NCI-H2227 treated with DMSO at 0.1 percent for 48 hours (cell line): ENCODE measurements around the gene COX6A1.

Source experiments
- DNase-seq: peaks from one replicate; lab custom pipeline; 2025; lab: John Stamatoyannopoulos, UW

COX6A1 gene

GRCh38 chr12:120437735-120438494 is at the start of gene COX6A1:
Gene COX6A1, plus strand, starts transcription at chr12:120438113. Its CDS starts 14 bp downstream, at chr12:120438127.
- peak; percentile 99 for DNase-seq

DNA sequence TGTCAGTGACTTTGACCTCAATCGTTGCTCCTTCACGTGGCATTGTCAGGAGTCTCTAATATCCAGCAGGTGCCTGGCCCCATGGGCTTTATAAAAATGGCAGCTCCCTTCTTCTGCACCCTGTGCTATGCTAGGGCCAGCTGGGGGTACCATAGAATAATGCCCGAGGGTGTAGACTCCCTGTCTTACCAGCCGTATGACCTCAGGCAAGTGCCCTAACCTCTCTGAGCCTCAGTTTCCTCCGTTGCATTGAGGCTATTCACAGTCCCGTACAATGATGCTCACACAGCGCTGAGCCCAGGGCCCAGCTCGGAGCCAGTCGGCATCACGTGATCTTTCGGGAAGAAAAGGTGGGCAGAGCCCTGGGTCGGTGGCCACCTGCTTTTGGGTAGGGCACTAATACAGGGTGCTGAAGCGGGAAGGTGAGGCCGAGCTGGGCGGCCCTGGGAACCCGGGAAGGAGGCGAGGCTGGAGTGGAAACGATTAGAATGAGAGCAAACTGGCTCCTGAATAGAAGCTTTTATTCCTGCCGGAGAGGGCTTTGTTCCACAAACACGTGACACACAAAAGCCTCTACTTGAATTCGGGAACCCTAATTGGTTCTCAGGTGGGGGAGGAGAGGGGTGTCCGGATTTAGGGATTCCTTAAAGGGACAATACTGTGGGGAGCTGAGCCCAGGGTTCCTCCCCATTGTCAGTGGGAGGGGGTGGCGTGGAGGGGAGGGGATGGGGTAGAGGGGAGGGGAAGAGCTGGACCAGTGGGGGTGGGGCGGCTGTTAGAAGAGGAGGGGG is 49.0 kb upstream of the COX6A1 start:
- DNase-seq, result peak; percentile 74

GRCh38 chr12:120390540-120391120 is 47.3 kb upstream of the COX6A1 start:
- DNase-seq, result no peak

GRCh38 chr12:120394483-120395367 is 43.2 kb upstream of the COX6A1 start:
- DNase-seq, result peak; percentile 63

- no peak for DNase-seq
These were observed 39.9 kb upstream of the COX6A1 start for GRCh38 chr12:120397824-120398540.

DNA sequence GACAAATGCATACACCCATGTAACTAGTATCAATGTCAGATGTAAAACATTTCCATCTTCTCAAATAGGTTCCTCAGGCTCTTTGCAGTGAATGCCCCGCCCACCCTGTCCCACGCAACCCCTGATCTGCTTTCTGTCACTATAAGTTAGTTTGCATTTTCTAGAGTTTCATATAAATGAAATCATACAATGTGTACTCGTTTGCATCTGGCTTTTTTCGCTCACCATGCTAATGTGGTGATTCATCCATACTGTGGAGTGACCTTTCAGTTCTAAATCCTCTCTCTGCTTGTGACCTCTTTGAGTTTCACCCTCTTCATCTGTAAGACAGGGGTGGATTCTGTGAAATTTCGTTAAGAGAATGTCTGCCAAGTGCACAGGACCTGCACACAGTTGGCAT is 38.4 kb upstream of the COX6A1 start:
- DNase-seq, result no peak

DNA sequence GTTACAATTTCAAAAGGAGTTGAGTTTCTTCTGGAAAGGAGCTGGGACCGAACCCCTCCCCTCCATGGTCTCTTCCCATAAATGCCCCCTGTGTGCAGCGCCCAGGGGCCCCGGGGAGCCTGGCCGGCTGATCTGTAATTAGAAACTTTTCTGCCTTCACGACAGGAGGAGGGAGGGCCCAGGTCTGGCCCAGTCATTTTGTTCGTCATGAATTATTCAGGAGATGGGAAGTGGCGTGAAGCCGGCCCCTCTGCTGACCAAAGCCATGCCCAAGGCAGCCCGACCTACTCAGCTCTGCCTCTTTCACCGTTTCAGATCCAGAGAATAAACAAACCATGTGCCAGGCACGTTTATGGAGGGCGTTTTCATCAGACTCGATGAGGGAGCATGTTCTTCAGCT is 35.7 kb upstream of the COX6A1 start:
- DNase-seq, result no peak

GRCh38 chr12:120403869-120404268 is 34.0 kb upstream of the COX6A1 start:
- no peak for DNase-seq

- no peak for DNase-seq
These were observed 33.6 kb upstream of the COX6A1 start for GRCh38 chr12:120404271-120404670.

DNA sequence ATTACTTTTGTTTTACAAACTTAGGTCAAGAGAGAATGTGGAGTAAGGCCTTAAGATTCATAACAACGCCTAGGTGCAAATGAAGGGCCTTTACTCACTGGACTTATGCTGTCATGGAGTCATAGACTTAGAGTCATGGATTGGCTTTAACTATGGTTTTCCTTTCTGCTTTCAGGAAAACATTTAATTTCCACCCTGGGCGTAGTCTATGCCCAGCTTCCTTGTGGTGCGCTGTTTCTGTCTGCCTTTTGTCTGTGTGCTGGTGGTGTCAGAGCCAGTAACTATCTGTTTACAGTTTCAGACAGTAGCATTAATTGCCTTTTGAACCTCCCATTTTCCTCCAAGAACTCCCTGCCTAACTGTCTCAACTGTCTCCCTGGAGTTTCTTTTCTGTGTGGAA is 31.8 kb upstream of the COX6A1 start:
- DNase-seq, result peak; percentile 64

DNA sequence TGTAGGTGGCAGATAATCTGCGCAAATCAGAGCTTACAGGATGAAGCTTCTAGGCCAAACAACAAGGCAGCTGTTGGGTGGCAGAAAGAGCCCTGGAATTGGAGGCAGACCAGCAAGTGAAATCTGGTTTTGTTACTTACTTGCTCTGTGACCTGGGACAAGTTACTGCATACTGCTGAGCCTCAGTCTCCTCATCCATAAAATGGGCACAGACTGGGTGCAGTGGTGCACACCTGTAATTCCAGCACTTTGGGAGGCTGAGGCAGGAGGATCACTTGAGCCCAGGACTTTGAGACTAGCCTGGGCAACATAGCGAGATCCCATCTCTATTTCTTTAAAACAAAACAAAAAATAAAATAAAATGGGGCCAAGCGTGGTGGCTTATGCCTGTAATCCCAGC is 31.4 kb upstream of the COX6A1 start:
- DNase-seq, result no peak

- DNase-seq, result no peak
These were observed 29.1 kb upstream of the COX6A1 start for GRCh38 chr12:120408771-120409170.

DNA sequence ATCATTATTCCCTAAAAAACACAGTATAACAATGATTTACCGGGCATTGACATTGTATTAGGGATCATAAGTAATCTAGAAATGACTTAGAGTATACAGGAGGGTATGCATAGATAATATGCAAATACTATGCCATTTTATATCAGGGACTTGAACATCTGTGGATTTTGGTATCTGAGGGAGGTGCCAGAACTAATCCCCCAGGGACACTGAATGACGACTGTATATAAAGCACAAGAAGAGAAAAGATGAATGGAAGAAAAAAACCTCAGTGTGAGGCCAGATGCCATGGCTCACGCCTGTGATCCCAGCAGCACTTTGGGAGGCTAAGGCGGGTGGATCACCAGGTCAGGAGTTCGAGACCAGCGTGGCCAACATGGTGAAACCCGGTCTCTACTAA is 25.5 kb upstream of the COX6A1 start:
- no peak for DNase-seq

- DNase-seq, result peak; percentile 70
These were observed 23.8 kb upstream of the COX6A1 start for GRCh38 chr12:120413901-120414695.

DNA sequence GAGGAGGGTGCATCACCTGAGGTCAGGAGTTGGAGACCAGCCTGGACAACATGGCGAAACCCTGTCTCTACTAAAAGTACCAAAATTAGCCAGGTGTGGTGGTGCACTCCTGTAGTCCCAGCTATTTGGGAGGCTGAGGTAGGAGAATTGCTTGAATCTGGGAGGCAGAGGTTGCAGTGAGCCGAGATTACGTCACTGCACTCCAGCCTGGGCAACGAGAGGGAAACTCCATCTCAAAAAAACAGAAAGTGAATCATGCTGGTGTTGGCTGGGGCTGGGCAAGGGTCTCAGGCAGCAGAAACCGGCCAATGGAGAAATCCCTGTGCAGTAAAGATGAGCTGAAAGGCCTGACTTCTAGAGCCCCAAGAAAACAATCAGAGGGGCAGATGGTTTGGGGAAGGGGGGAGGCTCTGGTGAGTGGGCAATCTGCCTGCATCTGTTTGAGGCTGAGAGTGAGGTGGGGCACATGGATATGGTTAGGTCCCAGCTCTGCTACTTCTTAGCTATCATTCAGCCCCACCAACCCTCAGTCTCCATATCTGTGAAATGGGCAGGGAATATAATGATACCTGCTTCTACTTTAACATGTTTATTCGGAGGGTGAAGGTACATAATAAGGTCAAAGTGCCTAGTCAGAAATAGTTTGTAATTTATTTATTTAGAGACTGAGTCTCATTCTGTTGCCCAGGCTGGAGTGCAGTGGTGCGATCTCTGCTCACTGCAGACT is 21.3 kb upstream of the COX6A1 start:
- no peak for DNase-seq

DNA sequence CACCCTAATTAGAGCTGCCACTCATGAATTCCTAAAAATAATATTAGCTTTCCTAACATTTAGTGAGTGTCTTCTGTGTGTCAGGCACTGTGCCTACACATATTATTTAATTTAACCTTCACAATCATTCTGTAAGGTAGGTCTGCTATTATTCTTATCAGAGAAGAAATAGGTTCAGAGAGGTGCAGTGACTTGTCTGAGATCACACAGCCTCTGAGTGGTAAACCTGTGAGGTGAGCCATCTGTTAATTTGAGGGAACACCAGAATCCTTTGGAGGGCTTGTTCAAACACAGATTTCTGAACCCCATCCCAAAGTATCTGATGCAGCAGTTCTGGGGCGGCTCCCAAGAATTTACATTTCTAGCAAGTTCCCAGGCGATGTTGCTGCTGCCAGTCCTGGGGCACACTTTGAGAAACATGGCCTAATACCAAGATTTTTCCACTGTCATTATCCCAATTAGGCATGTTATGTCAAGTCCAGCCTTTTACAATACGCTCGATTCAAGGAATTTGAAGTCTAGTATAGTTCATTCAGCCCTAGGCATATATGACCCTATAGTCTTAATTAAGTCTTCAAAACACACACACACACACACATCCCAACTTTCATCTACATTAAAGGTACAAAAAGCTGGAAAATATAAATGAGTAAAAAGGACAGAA is 19.9 kb upstream of the COX6A1 start:
- no peak for DNase-seq

GRCh38 chr12:120421701-120422100 is 16.2 kb upstream of the COX6A1 start:
- no peak for DNase-seq

DNA sequence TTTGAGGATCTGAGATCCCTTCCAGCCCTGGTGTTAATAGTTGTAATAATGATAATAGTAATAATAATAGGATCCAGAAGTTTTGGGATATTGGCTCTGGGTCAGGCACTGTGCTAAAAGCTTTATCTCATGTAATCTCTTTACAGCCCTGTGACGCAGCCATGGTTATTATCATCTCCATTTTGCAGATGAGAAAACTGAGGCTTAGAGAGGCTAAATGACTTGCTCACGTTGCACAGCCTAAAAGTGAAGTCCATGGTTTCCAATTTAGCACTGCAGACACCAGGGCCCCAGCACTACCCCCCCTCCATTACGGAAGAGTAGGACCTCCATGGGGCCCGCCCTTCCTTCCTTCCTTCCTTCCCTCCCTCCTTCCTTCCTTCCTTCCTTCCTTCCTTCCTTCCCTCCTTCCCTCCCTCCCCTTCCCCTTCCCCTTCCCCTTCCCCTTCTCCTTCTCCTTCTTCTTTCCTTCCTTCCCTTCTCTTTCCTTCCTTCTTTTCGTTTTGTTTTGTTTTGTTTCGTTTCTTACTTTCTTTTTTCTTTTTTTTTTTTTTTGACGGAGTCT is 14.9 kb upstream of the COX6A1 start:
- no peak for DNase-seq

DNA sequence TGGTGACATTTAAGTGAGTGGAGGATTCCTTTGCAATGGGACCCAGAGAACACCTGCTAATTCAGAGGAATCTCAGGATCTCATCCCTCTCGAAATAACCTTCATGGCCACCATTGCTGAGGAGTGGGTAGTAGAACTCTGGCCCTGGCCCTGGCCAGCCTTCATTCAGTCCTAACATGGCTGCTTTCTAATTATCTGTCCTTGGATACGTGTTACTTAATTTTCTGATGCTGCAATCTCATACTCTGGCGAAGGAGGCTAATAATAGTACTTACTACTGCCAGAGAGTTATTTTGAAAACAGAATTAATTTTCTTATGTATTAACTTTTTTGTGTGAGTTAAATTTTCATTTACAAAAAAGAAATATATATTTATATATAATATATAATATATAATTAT is 12.1 kb upstream of the COX6A1 start:
- DNase-seq, result no peak
